GM23338 (cell line): ENCODE measurements around the gene SCN9A. TPM values are rescaled to one million over a fixed set of nuclear protein-coding genes. Genes with fewer than 3 reads are reported as not detected.

Experiments used
- ATAC-seq: fragments of 200-7000 bp; cut with Tn5 transposase; 3 replicates; pipeline ENCODE4 v1.9.1; 2020
- DNase-seq: peaks from one replicate; pipeline ENCODE4 v3.0.0-alpha.2; 2015; ENCODE audit warnings: low spot score
- H2AFZ ChIP-seq: fragments of 200-600 bp; sonication (generic); 2 replicates; pipeline ENCODE4 v1.8.0; 2016; ENCODE audit warnings: antibody characterized with exemption, mild to moderate bottlenecking, moderate library complexity
- H3F3A ChIP-seq: fragments of 200-600 bp; sonication (generic); replicated peaks from 2 replicates; pipeline ENCODE4 v1.8.0; 2017; ENCODE audit warnings: antibody characterized with exemption, mixed run types, low read depth
- H3K27ac ChIP-seq: fragments of 200-600 bp; sonication (generic); 2 replicates; pipeline ENCODE4 v1.6.1; 2016; ENCODE audit warnings: low read depth
- H3K27me3 ChIP-seq: fragments of 200-600 bp; sonication (generic); 2 replicates; pipeline ENCODE4 v1.8.0; 2016; ENCODE audit warnings: mild to moderate bottlenecking, mixed run types, moderate library complexity; ENCODE audit not compliant: insufficient read depth
- H3K36me3 ChIP-seq: fragments of 200-600 bp; sonication (generic); 2 replicates; pipeline ENCODE4 v1.8.0; 2016; ENCODE audit warnings: mild to moderate bottlenecking; ENCODE audit not compliant: insufficient read depth
- H3K4me1 ChIP-seq: fragments of 200-600 bp; sonication (generic); 2 replicates; pipeline ENCODE4 v1.8.0; 2016; ENCODE audit warnings: mild to moderate bottlenecking, moderate library complexity; ENCODE audit not compliant: insufficient read depth
- H3K4me2 ChIP-seq: fragments of 200-600 bp; sonication (generic); 2 replicates; pipeline ENCODE4 v1.7.1; 2017; ENCODE audit warnings: mixed run types
- H3K4me3 ChIP-seq: fragments of 200-600 bp; sonication (generic); 2 replicates; pipeline ENCODE4 v1.6.1; 2016; ENCODE audit warnings: mixed run types
- H3K79me2 ChIP-seq: fragments of 200-600 bp; sonication (generic); replicated peaks from 2 replicates; pipeline ENCODE4 v1.8.0; 2017; ENCODE audit warnings: mild to moderate bottlenecking; ENCODE audit not compliant: insufficient read depth
- H3K9me2 ChIP-seq: fragments of 200-600 bp; sonication (generic); 2 replicates; pipeline ENCODE4 v1.8.0; 2017; ENCODE audit not compliant: insufficient read depth
- H4K20me1 ChIP-seq: fragments of 200-600 bp; sonication (generic); replicated peaks from 2 replicates; pipeline ENCODE4 v1.8.0; 2017; ENCODE audit warnings: mild to moderate bottlenecking; ENCODE audit not compliant: insufficient read depth
- H3K27ac Mint-ChIP-seq: 2 replicates; pipeline ENCODE4 v1.8.0; 2020; ENCODE audit warnings: inconsistent platforms, mild to moderate bottlenecking, moderate library complexity, mixed read lengths
- H3K27me3 Mint-ChIP-seq: 3 replicates; pipeline ENCODE4 v1.8.0; 2022; ENCODE audit warnings: low read depth, mild to moderate bottlenecking, moderate library complexity, mixed read lengths, inconsistent platforms; ENCODE audit not compliant: insufficient read depth, poor library complexity
- H3K36me3 Mint-ChIP-seq: 3 replicates; pipeline ENCODE4 v1.8.0; 2021; ENCODE audit warnings: low read depth, mild to moderate bottlenecking, inconsistent platforms, moderate library complexity, mixed read lengths
- H3K4me1 Mint-ChIP-seq: 3 replicates; pipeline ENCODE4 v1.8.0; 2020; ENCODE audit warnings: mild to moderate bottlenecking, inconsistent platforms, mixed read lengths
- H3K4me3 Mint-ChIP-seq: 3 replicates; pipeline ENCODE4 v1.8.0; 2021; ENCODE audit warnings: moderate library complexity, mild to moderate bottlenecking, inconsistent platforms, mixed read lengths
- H3K9me3 Mint-ChIP-seq: 3 replicates; pipeline ENCODE4 v1.8.0; 2020; ENCODE audit warnings: moderate library complexity, mild to moderate bottlenecking, inconsistent platforms, mixed read lengths
- CREB1 ChIP-seq: fragments of 250-450 bp; sonication (Bioruptor Pico); IDR thresholded peaks from 2 replicates; pipeline ENCODE4 v1.5.0; 2020; ENCODE audit warnings: low read depth, mild to moderate bottlenecking, moderate library complexity
- CTCF ChIP-seq, 2 experiments: fragments of 200-600 bp in 1 of 2; sonication (generic) in 1 of 2; conservative IDR thresholded peaks; 2 replicates each; pipeline versions ENCODE4 v1.5.1 to v1.6.1; 2016 to 2017; ENCODE audit warnings: antibody characterized with exemption in 2 of 2, low read depth in 2 of 2, mild to moderate bottlenecking in 2 of 2, moderate library complexity in 1 of 2
- ETS1 ChIP-seq: IDR thresholded peaks from 2 replicates; pipeline ENCODE4 v1.6.1; 2016; ENCODE audit warnings: antibody characterized with exemption
- EZH2 ChIP-seq: fragments of 200-600 bp; sonication (generic); IDR thresholded peaks from one replicate; pipeline ENCODE4 v1.8.0; 2017; ENCODE audit warnings: antibody characterized with exemption, mild to moderate bottlenecking, low read depth; ENCODE audit not compliant: unreplicated experiment
- EZH2phosphoT487 ChIP-seq: fragments of 200-600 bp; sonication (generic); IDR thresholded peaks from one replicate; pipeline ENCODE4 v1.8.1; 2018; ENCODE audit warnings: antibody characterized with exemption; ENCODE audit not compliant: unreplicated experiment
- JUNB ChIP-seq: IDR thresholded peaks from one replicate; pipeline ENCODE4 v1.6.1; 2016; ENCODE audit warnings: antibody characterized with exemption; ENCODE audit not compliant: unreplicated experiment
- NANOG ChIP-seq: IDR thresholded peaks from 2 replicates; pipeline ENCODE4 v1.6.1; 2016; ENCODE audit warnings: antibody characterized with exemption, borderline replicate concordance
- POLR2AphosphoS5 ChIP-seq: IDR thresholded peaks from 2 replicates; pipeline ENCODE4 v1.6.1; 2016; ENCODE audit warnings: antibody characterized with exemption, low read depth
- REST ChIP-seq: IDR thresholded peaks from one replicate; pipeline ENCODE4 v1.6.1; 2018; ENCODE audit warnings: antibody characterized with exemption; ENCODE audit not compliant: unreplicated experiment
- STAT1 ChIP-seq: IDR thresholded peaks from one replicate; pipeline ENCODE4 v1.6.1; 2016; ENCODE audit warnings: antibody characterized with exemption; ENCODE audit not compliant: unreplicated experiment
- ZNF114 ChIP-seq: fragments of 250-450 bp; sonication (Bioruptor Pico); IDR thresholded peaks from 2 replicates; pipeline ENCODE4 v1.5.0; 2020; ENCODE audit warnings: mild to moderate bottlenecking, moderate library complexity
- ZNF331 ChIP-seq: fragments of 250-450 bp; sonication (Bioruptor Pico); IDR thresholded peaks from 2 replicates; pipeline ENCODE4 v1.5.0; 2020; ENCODE audit warnings: low read depth, mild to moderate bottlenecking, moderate library complexity
- ZNF462 ChIP-seq: fragments of 250-450 bp; sonication (Bioruptor Pico); IDR thresholded peaks from 2 replicates; pipeline ENCODE4 v1.5.0; 2020; ENCODE audit warnings: mild to moderate bottlenecking, moderate library complexity
- polyA plus RNA-seq: library from polyadenylated mRNA; unstranded; fragments of >200 nt; fragmentation: Nextera tagmentation; extraction: Ambion mirVana; gene quantifications from 2 replicates; pipeline ENCODE4 v1.2.1, GENCODE V29; 2016
- total RNA-seq: library from RNA; depleted of rRNA; stranded (reverse); fragments of >200 nt; shearing (Covaris generic); gene quantifications from 2 replicates; pipeline ENCODE4 v1.2.3, GENCODE V29; 2014

Gene SCN9A
- total and polyA plus RNA-seq, 2 experiments from 2014 or later = 8.8 to 9.5 TPM

GRCh38 chr2:166173263-166173662 lies 202.5 kb downstream of the SCN9A start:
- Histone ChIP-seq H3K9me2 (no peaks in the 10 kb centered on the region), H3K27ac (no peak overlapping the region), H3K27me3 (no peaks in the 10 kb centered on the region), H4K20me1 (no peaks in the 10 kb centered on the region), H3K4me2 (no peak overlapping the region), H3K79me2 (no peaks in the 10 kb centered on the region), H3K36me3 (no peaks in the 10 kb centered on the region), H3K4me1 (0 out of 2 replicates have a peak, but pooled peaks cover 5% of the 10 kb centered on the region), H3K4me3 (no peak overlapping the region), H2AFZ (no peak overlapping the region), H3F3A (no peaks in the 10 kb centered on the region)
- Mint-ChIP-seq H3K9me3 (no peaks in the 10 kb centered on the region), H3K36me3 (no peaks in the 10 kb centered on the region), H3K27ac (no peak overlapping the region), H3K4me3 (no peak overlapping the region), H3K4me1 (no peaks in the 10 kb centered on the region; the same call in 2 of the 3 replicates), H3K27me3 (no peaks in the 10 kb centered on the region)
- ATAC-seq (no peak), DNase-seq (no peak)
- TF ChIP-seq ZNF331 (CRISPR knock-in tag) = no peak
- TF ChIP-seq STAT1 = no peak
- no peak for TF ChIP-seq ETS1
- no peak for TF ChIP-seq REST
- no peak for TF ChIP-seq EZH2
- TF ChIP-seq EZH2phosphoT487 = no peak
- no peak for TF ChIP-seq ZNF462 (CRISPR knock-in tag)
- TF ChIP-seq NANOG = no peak
- no peak for TF ChIP-seq POLR2AphosphoS5
- no peak for TF ChIP-seq CTCF (conservative IDR thresholded peaks at IDR 0.05; ENCODE audit: low read depth in 2 of 2)
- no peak for TF ChIP-seq CREB1 (CRISPR knock-in tag)
- no peak for TF ChIP-seq JUNB
- TF ChIP-seq ZNF114 = no peak
